CD8-positive, alpha-beta memory T cell (primary cell): ENCODE data around the gene MTG2. TPM values are rescaled to one million over a fixed set of nuclear protein-coding genes. Genes with fewer than 3 reads are reported as not detected.

Experiments used
- CTCF ChIA-PET: fragments of 350-600 bp; sonication (Branson Sonifier 250); formaldehyde crosslinking; loops from one replicate; lab custom pipeline; 2021; ENCODE audit warnings: antibody characterized with exemption; lab: Charles Lee
- POLR2A ChIA-PET: fragments of 350-600 bp; sonication (Branson Sonifier 250); formaldehyde crosslinking; loops from one replicate; lab custom pipeline; 2021; ENCODE audit warnings: antibody characterized with exemption; lab: Charles Lee
- DNase-seq, 5 donors: peaks; one replicate each; pipeline versions ENCODE4 v3.0.0 to v3.0.0-alpha.2; 2020 to 2022; ENCODE audit warnings: mixed read lengths in 1 of 5
- H3K27ac ChIP-seq: one replicate; pipeline ENCODE4 v1.7.0; 2013; ENCODE audit warnings: low read depth, mild to moderate bottlenecking, low read length, moderate library complexity
- H3K27me3 ChIP-seq: 2 replicates; pipeline ENCODE4 v1.7.0; 2013; ENCODE audit warnings: low read length, mild to moderate bottlenecking; ENCODE audit not compliant: insufficient read depth, poor library complexity, severe bottlenecking
- H3K36me3 ChIP-seq: 2 replicates; pipeline ENCODE4 v1.7.0; 2013; ENCODE audit warnings: mild to moderate bottlenecking, low read length, moderate library complexity; ENCODE audit not compliant: insufficient read depth
- H3K4me1 ChIP-seq: 2 replicates; pipeline ENCODE4 v1.7.0; 2013; ENCODE audit warnings: mild to moderate bottlenecking, low read length, moderate library complexity; ENCODE audit not compliant: insufficient read depth
- H3K4me3 ChIP-seq: 2 replicates; pipeline ENCODE4 v1.7.0; 2013; ENCODE audit warnings: mild to moderate bottlenecking, low read length
- H3K9me3 ChIP-seq: 2 replicates; pipeline ENCODE4 v1.7.0; 2013; ENCODE audit warnings: mild to moderate bottlenecking, low read length
- H3K27ac Mint-ChIP-seq, 8 donors: one replicate each; pipeline ENCODE4 v1.8.0; 2020 to 2021; ENCODE audit warnings: mixed read lengths in 8 of 8, mild to moderate bottlenecking in 6 of 8, inconsistent platforms in 3 of 8, moderate library complexity in 3 of 8
- H3K27me3 Mint-ChIP-seq, 2 donors: one replicate each; pipeline ENCODE4 v1.8.0; 2020 to 2021; ENCODE audit warnings: mixed read lengths in 2 of 2, mild to moderate bottlenecking in 1 of 2, moderate library complexity in 1 of 2
- H3K36me3 Mint-ChIP-seq, 3 donors: one replicate each; pipeline ENCODE4 v1.8.0; 2020 to 2021; ENCODE audit warnings: mixed read lengths in 3 of 3, inconsistent platforms in 1 of 3, mild to moderate bottlenecking in 1 of 3
- H3K4me1 Mint-ChIP-seq, 3 donors: one replicate each; pipeline ENCODE4 v1.8.0; 2020 to 2021; ENCODE audit warnings: mixed read lengths in 3 of 3, inconsistent platforms in 1 of 3, mild to moderate bottlenecking in 1 of 3
- H3K4me3 Mint-ChIP-seq, 7 donors: one replicate each; pipeline ENCODE4 v1.8.0; 2020 to 2021; ENCODE audit warnings: mixed read lengths in 7 of 7, mild to moderate bottlenecking in 6 of 7, moderate library complexity in 4 of 7, inconsistent platforms in 2 of 7
- H3K9me3 Mint-ChIP-seq, 5 donors: one replicate each; pipeline ENCODE4 v1.8.0; 2020 to 2022; ENCODE audit warnings: mixed read lengths in 5 of 5, mild to moderate bottlenecking in 3 of 5, moderate library complexity in 2 of 5, inconsistent platforms in 1 of 5
- polyA plus RNA-seq: library from polyadenylated mRNA; unstranded; fragments of 300-500 nt; fragmentation: Illumina TruSeq; gene quantifications from one replicate; pipeline ENCODE4 v1.2.3, GENCODE V29; 2021
- total RNA-seq, 2 experiments: library from RNA; stranded (reverse); gene quantifications; one replicate each; pipeline ENCODE4 v1.2.3, GENCODE V29; 2021

MTG2 gene
- total and polyA plus RNA-seq, 3 experiments from 2014 or later, result 19.0 to 45.9 (median 44.6) TPM

DNA sequence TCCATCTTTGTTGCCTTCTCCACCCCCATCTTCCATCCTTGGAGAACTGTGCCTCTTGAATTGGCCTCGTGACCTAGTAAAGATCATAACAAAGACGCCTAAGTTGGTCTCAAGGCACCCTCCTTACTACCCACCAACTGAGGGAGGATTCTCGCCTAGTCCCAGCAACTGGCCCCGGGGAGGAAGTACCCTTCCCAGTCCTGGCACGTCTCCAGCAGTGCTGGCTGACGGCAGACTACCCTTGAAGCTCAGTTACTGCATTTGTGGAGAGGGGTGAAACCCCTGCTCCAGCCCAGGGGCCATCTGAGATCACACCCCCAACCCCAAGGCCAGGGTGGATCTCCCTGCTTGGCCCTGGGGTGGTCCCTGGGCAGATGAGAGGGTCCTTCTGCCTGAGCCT is 53.4 kb downstream of the MTG2 start:
- H3K36me3 ChIP-seq, result no peaks in the 10 kb centered on the region
- Mint-ChIP-seq H3K9me3 (peaks cover 0 to 2% (median 0%) of the 10 kb centered on the region in 5 donors), H3K4me3 (peak overlapping the region in 1 of 7 donors; percentile 65), H3K27ac (peak overlapping the region in 1 of 8 donors; percentile 11), H3K27me3 (peaks cover 1 to 16% of the 10 kb centered on the region in 2 donors), H3K4me1 (peaks cover 14 to 32% (median 28%) of the 10 kb centered on the region in 3 donors), H3K36me3 (peaks cover 0 to 12% (median 0%) of the 10 kb centered on the region in 3 donors)
- H3K27ac ChIP-seq, result no peak overlapping the region
- ChIA-PET CTCF (no interaction called here), POLR2A (no interaction called here)
- peaks cover 26% of the 10 kb centered on the region for H3K4me1 ChIP-seq
- H3K27me3 ChIP-seq, result no peaks in the 10 kb centered on the region
- no peak overlapping the region for H3K4me3 ChIP-seq
- no peak for DNase-seq
- H3K9me3 ChIP-seq, result no peaks in the 10 kb centered on the region

DNA sequence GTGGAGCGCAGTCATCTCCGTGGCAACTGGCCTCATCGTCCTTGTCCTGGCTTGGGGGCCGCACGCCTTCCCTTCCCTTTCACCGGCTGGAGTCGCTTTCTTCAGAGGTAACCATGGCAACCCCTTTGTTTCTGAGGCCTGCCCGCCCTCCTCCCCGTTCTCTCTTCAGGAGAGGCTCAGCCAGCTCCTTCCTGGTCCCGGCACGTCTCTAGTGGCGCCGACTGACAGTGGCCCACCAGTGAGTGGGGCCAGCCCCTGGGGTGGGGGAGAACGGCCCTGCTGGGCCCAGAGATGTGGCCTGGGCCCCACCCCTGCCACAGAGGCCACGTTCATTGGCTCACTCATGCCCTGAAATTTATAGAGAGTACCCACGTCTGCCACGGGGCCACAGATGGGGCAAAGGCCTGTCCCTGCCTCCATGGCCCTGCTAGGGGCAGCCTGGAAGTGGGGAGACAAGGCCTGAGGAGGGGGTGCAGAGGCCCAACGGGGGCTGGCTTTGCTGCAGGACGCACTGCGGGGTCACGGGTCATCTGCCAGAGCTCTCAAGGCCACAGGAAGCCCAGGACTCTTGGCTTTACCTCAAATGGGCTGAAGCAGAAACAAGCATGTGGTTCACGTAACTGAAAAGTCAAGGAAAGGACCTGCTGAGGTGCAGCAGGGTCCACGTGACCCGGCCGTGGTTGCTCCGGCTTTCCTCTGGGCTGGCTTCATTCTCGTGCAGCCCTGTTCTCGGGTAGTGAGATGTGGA is 54.1 kb downstream of the MTG2 start:
- Mint-ChIP-seq H3K9me3 (peaks cover 0 to 2% (median 0%) of the 10 kb centered on the region in 5 donors), H3K4me1 (peaks cover 22 to 39% (median 36%) of the 10 kb centered on the region in 3 donors), H3K4me3 (no peak overlapping the region), H3K36me3 (peaks cover 0 to 19% (median 0%) of the 10 kb centered on the region in 3 donors), H3K27ac (peak overlapping the region in 3 of 8 donors; percentile 33 to 98 (median 79)), H3K27me3 (peaks cover 1 to 16% of the 10 kb centered on the region in 2 donors)
- no peak for DNase-seq
- Histone ChIP-seq H3K27ac (no peak overlapping the region), H3K27me3 (no peaks in the 10 kb centered on the region), H3K9me3 (no peaks in the 10 kb centered on the region), H3K4me1 (peaks cover 26% of the 10 kb centered on the region), H3K4me3 (no peak overlapping the region), H3K36me3 (no peaks in the 10 kb centered on the region)
- POLR2A ChIA-PET, result no interaction called here
- CTCF ChIA-PET, result no interaction called here

DNA sequence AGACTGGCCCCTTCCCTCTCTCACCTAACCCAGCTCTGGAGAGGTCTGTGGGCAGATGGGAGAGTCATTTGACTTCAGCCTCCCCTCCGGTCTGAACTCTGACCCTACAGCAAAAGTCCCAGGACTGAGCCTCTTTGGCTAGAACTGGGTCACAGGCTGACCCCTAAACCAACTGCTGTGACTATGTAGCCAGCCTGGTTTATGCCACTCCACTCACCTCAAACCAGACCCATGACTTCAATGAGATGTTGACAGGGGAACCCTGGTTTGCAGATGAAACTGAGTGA is 54.6 kb downstream of the MTG2 start:
- POLR2A ChIA-PET, result no interaction called here
- peaks cover 0 to 2% (median 0%) of the 10 kb centered on the region in 5 donors for H3K9me3 Mint-ChIP-seq

DNA sequence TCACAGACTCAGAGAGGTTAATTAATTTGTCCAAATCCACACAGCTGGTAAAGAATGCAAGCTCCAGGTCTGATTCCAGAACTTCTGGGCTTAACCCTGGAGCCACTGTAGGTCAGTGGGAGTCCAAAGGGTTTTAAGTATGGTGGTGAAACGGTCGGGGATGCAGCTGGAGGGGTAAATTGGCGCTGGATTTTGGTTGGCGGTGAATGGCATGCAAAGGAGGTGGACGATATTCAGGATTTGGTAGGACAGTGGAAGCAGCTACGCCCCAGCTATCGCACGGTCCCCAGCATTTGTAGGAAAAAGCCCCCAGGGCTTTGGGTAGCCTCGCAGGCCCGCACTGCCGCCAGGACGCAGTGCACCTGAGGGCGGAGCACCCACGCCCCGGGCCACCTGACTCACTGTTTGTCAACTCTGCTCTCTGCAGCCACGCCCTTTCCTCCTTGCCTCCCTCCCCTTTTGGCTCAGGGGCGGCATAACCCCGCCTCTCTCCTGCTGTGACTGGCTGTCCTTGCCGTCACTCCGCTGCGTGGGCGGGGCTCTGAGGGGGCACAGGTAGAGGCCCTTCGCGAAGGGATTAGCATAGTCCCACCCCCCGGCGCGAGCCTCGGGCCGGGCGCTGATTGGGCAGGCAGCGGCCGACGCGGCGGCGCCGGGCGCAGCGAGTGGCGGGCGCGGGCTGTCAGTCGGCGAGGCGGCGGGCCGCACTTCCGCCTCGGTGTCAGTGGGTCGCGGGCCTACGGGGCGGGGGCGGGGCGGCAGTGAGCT is 55.2 kb downstream of the MTG2 start, which contains the start of gene OSBPL2:
Gene OSBPL2, plus strand, starts transcription at position 721 of the 768 bp plus-strand sequence. CDS start 17,664 bp downstream, outside the sequence.
- H3K4me3 ChIP-seq, result peak within 1 kb of the TSS; percentile 65

More for the DNA sequence above, 54.6 kb downstream of the MTG2 start:
- Mint-ChIP-seq H3K36me3 (peaks cover 0 to 25% (median 0%) of the 10 kb centered on the region in 3 donors), H3K27me3 (peaks cover 1 to 13% of the 10 kb centered on the region in 2 donors), H3K27ac (peak overlapping the region; percentile 86 to 99 (median 95)), H3K4me3 (peak overlapping the region in 6 of 7 donors; percentile 67 to 88 (median 84)), H3K4me1 (peaks cover 26 to 44% (median 40%) of the 10 kb centered on the region in 3 donors)
- no peaks in the 10 kb centered on the region for H3K36me3 ChIP-seq
- H3K27me3 ChIP-seq, result no peaks in the 10 kb centered on the region
- peaks cover 26% of the 10 kb centered on the region for H3K4me1 ChIP-seq
- no peak for DNase-seq
- peak overlapping the region; percentile 30 for H3K27ac ChIP-seq
- CTCF ChIA-PET, result no interaction called here
- no peaks in the 10 kb centered on the region for H3K9me3 ChIP-seq
- H3K4me3 ChIP-seq, result peak overlapping the region; percentile 65

DNA sequence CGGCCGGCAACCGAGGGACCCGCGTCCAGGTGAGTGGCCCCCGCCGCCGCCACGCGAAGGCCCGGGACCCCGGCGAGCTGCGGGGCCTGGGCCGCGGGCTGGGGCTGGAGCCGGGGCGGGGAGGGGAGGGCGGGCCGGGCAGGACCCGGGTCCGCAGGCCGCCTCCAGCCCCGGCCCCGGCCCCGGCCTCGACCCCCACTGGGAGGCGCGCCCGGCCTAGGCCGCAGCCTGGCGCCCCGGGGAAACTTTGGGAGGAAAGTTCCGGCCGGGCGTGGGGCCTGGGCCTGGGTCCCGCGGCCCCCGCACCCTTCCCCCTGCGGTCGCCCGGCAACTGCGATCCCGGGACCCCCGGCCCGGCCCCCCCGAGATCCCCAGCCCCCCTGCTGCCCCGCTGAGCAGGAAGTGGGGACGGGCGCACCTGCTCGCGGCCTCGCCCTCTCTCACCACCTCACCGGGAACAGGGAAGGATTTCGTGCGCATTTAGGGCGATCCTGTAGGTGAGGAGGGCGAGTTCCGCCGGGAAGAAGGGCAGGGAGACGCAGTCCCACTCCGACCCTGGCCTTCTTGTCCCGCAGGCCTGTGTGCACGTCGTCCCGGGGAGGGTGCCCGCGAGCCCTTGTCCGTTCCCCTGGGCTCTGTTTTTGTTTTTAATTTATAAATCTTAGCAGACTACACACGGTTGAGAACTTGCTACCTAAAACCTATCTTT is 55.9 kb downstream of the MTG2 start:
- Mint-ChIP-seq H3K4me3 (peak overlapping the region; percentile 81 to 93 (median 84)), H3K36me3 (peaks cover 0 to 32% (median 0%) of the 10 kb centered on the region in 3 donors), H3K27me3 (peaks cover 1 to 10% of the 10 kb centered on the region in 2 donors), H3K27ac (peak overlapping the region; percentile 74 to 93 (median 88)), H3K4me1 (peaks cover 30 to 49% (median 46%) of the 10 kb centered on the region in 3 donors), H3K9me3 (peaks cover 0 to 1% (median 0%) of the 10 kb centered on the region in 5 donors)
- ChIA-PET POLR2A (no interaction called here), CTCF (no interaction called here)
- DNase-seq, result peak in 1 of 5 donors; percentile 29
- Histone ChIP-seq H3K36me3 (no peaks in the 10 kb centered on the region), H3K27ac (peak overlapping the region; percentile 54), H3K4me1 (peaks cover 26% of the 10 kb centered on the region), H3K9me3 (no peaks in the 10 kb centered on the region), H3K27me3 (no peaks in the 10 kb centered on the region), H3K4me3 (peak overlapping the region; percentile 65)

More for the DNA sequence above, 55.2 kb downstream of the MTG2 start, which contains the start of gene OSBPL2:
- Mint-ChIP-seq H3K4me1 (peaks cover 30 to 49% (median 45%) of the 10 kb centered on the region in 3 donors), H3K36me3 (peaks cover 0 to 30% (median 0%) of the 10 kb centered on the region in 3 donors), H3K27me3 (peaks cover 1 to 13% of the 10 kb centered on the region in 2 donors), H3K27ac (peak within 1 kb of the TSS; percentile 86 to 99 (median 95)), H3K9me3 (peaks cover 0 to 2% (median 0%) of the 10 kb centered on the region in 5 donors), H3K4me3 (peak within 1 kb of the TSS; percentile 84 to 93 (median 86))
- Histone ChIP-seq H3K36me3 (no peaks in the 10 kb centered on the region), H3K27ac (peak within 1 kb of the TSS; percentile 54), H3K27me3 (no peaks in the 10 kb centered on the region), H3K4me1 (peaks cover 26% of the 10 kb centered on the region), H3K9me3 (no peaks in the 10 kb centered on the region)
- CTCF ChIA-PET, result no interaction called here
- POLR2A ChIA-PET, result no interaction called here
- DNase-seq, result peak; percentile 100

DNA sequence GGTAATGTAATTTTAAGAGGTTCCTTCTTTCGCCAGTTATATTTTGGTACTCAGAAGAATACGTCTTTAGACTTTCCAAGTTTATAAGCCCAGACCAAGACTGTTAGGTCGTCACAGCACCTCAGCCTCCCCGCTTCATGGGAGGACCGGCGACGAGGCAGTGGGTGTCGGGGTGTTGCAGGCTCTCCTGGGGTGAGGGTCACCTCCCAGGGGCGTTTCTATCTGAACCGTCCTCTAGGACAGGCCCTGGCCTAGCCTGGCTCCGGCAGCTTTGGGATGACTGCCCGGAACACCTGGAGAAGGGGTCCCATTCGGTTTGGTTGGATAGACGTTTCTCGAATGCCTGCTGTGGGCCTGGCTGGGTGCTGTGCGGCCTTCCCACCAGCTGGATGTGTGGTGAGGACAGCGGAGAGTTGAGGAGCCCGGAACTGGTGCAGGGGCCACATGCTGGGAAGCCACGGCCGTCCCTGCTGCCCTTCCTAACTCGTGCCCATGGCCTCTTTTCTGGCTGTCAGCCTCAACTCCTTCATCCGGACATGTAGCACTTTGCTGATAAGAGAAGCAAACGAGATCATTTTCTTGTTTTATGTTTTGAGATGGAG is 56.6 kb downstream of the MTG2 start:
- no peak for DNase-seq
- CTCF ChIA-PET, result no interaction called here
- Mint-ChIP-seq H3K27me3 (peaks cover 1 to 7% of the 10 kb centered on the region in 2 donors), H3K27ac (peak overlapping the region; percentile 45 to 93 (median 85)), H3K4me1 (peaks cover 30 to 56% (median 50%) of the 10 kb centered on the region in 3 donors), H3K4me3 (peak overlapping the region; percentile 81 to 93 (median 84)), H3K9me3 (no peaks in the 10 kb centered on the region), H3K36me3 (peaks cover 0 to 37% (median 0%) of the 10 kb centered on the region in 3 donors)
- H3K4me3 ChIP-seq, result peak overlapping the region; percentile 65
- POLR2A ChIA-PET, result no interaction called here
- H3K9me3 ChIP-seq, result no peaks in the 10 kb centered on the region
- peak overlapping the region; percentile 54 for H3K27ac ChIP-seq
- peaks cover 26% of the 10 kb centered on the region for H3K4me1 ChIP-seq
- no peaks in the 10 kb centered on the region for H3K36me3 ChIP-seq
- H3K27me3 ChIP-seq, result no peaks in the 10 kb centered on the region

DNA sequence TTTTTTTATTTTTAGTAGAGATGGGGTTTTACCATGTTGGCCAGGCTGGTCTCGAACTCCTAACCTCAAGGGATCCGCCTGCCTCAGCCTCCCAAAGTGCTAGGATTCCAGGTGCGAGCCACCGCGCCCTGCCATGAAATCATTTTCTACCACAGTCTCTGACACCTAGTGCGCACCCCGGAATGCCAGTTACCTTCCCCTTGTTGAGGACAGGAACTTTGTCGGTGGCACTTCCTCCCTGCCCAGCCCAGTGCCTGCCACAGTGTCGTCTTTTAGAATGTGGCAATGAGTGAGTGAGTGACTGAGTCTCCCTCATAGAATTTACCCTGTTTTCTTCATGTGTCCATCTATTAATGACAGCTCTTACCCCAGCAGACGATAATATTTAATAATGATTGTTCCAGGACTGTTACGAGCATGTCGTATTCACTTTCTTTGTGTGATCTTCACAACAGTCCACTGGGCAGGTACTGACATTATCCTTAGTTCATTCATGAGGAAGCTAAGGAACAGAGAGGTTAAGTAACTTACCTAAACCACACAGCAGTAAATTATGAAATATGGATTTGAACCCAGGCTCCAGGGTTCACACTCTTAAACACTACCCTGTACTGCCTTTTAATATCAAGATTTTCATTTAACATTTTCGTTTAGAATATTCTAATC is 57.3 kb downstream of the MTG2 start:
- H3K27me3 ChIP-seq, result no peaks in the 10 kb centered on the region
- no peak for DNase-seq
- no peaks in the 10 kb centered on the region for H3K36me3 ChIP-seq
- peaks cover 0 to 42% (median 0%) of the 10 kb centered on the region in 3 donors for H3K36me3 Mint-ChIP-seq
- peak overlapping the region in 6 of 8 donors; percentile 15 to 89 (median 48) for H3K27ac Mint-ChIP-seq
- POLR2A ChIA-PET, result no interaction called here
- H3K4me1 Mint-ChIP-seq, result peaks cover 30 to 62% (median 53%) of the 10 kb centered on the region in 3 donors
- H3K9me3 Mint-ChIP-seq, result no peaks in the 10 kb centered on the region
- CTCF ChIA-PET, result no interaction called here
- no peak overlapping the region for H3K4me3 ChIP-seq
- H3K27ac ChIP-seq, result no peak overlapping the region
- peaks cover 1 to 4% of the 10 kb centered on the region in 2 donors for H3K27me3 Mint-ChIP-seq
- peak overlapping the region; percentile 32 to 93 (median 84) for H3K4me3 Mint-ChIP-seq
- no peaks in the 10 kb centered on the region for H3K9me3 ChIP-seq
- peaks cover 26% of the 10 kb centered on the region for H3K4me1 ChIP-seq
